ENCODE data around the gene ADAMTS17.

Gene ADAMTS17

DNA sequence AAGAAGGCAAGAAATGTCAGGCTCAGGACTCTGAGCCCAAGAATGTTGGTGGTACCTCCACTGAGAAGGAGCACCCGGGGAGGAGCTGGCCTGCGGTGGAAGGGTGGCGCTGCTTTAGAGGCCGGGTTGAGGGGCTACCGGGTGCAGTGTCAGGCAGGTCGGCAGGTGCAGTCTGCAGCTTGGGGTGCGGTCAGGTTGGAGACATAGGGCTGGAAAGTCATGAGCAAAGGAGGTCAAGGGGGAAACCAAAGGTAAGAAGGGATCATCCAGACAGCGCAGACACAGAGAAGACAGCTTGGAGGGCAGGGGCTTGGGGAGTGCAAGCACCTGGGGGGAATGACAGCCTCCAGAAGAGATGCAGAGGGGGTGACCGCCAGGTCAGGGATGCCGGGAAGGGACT lies 334.2 kb downstream of the ADAMTS17 start:
- Mint-ChIP-seq H3K27ac (no peak overlapping the region), H3K9me3 (no peaks in the 10 kb centered on the region), H3K36me3 (ENCODE audit: low read depth) (no peaks in the 10 kb centered on the region), H3K4me1 (no peaks in the 10 kb centered on the region), H3K27me3 (ENCODE audit: low read depth) (peaks cover 19% of the 10 kb centered on the region), H3K4me3 (no peak overlapping the region)
- TF ChIP-seq, protein P1, sequence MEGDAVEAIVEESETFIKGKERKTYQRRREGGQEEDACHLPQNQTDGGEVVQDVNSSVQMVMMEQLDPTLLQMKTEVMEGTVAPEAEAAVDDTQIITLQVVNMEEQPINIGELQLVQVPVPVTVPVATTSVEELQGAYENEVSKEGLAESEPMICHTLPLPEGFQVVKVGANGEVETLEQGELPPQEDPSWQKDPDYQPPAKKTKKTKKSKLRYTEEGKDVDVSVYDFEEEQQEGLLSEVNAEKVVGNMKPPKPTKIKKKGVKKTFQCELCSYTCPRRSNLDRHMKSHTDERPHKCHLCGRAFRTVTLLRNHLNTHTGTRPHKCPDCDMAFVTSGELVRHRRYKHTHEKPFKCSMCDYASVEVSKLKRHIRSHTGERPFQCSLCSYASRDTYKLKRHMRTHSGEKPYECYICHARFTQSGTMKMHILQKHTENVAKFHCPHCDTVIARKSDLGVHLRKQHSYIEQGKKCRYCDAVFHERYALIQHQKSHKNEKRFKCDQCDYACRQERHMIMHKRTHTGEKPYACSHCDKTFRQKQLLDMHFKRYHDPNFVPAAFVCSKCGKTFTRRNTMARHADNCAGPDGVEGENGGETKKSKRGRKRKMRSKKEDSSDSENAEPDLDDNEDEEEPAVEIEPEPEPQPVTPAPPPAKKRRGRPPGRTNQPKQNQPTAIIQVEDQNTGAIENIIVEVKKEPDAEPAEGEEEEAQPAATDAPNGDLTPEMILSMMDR (IDR thresholded peaks at IDR 0.05; ENCODE audit: unreplicated experiment in 3 of 3) = no peak

DNA sequence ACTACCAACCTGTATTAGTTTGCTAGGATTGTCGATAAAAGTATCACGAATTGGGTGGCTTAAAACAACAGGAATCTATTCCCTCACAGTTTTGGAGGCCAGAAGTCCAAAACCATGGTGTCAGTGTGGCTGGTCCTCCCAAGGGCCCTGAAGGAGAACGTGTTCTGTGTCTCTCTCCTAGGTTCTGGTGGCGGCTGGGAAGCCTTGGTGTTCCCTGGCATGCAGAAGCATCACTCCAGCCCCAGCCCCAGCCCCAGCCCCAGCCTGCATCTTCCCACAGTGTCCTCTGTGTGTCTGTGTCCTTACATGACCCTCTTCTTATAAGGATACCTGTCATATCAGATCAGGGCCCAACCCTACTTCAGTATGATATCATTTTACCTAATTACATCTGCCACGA lies 336.1 kb downstream of the ADAMTS17 start:
- Mint-ChIP-seq H3K4me3 (no peak overlapping the region), H3K36me3 (ENCODE audit: low read depth) (no peaks in the 10 kb centered on the region), H3K27ac (no peak overlapping the region), H3K9me3 (no peaks in the 10 kb centered on the region), H3K27me3 (ENCODE audit: low read depth) (peaks cover 24% of the 10 kb centered on the region), H3K4me1 (no peaks in the 10 kb centered on the region)
- TF ChIP-seq, protein P1 (IDR thresholded peaks at IDR 0.05; ENCODE audit: unreplicated experiment in 3 of 3) = no peak

DNA sequence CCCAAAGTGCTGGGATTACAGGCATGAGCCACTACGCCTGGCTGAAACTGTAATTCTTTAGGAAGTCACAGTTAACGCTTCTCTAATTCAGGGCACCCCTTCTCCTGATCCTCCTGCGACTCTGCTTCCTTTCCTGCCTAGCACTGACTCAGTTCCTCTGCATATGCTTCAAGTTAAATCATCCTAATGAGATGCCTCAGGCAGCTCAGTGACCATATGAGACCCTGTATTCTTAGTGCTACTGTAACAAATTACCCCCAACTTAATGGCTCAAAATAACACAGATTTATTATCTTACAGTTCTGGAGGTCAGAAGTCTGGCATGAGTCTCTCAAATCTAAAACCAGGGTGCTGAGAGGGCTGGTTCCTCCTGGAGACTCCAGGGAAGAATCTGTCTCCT lies 336.8 kb downstream of the ADAMTS17 start:
- no peaks in the 10 kb centered on the region for H3K4me1 Mint-ChIP-seq
- no peaks in the 10 kb centered on the region for H3K9me3 Mint-ChIP-seq
- H3K27ac Mint-ChIP-seq = no peak overlapping the region
- TF ChIP-seq, protein P1 (IDR thresholded peaks at IDR 0.05; ENCODE audit: unreplicated experiment in 3 of 3) = no peak
- no peaks in the 10 kb centered on the region for H3K36me3 Mint-ChIP-seq (ENCODE audit: low read depth)
- H3K27me3 Mint-ChIP-seq (ENCODE audit: low read depth) = peaks cover 24% of the 10 kb centered on the region
- H3K4me3 Mint-ChIP-seq = no peak overlapping the region

DNA sequence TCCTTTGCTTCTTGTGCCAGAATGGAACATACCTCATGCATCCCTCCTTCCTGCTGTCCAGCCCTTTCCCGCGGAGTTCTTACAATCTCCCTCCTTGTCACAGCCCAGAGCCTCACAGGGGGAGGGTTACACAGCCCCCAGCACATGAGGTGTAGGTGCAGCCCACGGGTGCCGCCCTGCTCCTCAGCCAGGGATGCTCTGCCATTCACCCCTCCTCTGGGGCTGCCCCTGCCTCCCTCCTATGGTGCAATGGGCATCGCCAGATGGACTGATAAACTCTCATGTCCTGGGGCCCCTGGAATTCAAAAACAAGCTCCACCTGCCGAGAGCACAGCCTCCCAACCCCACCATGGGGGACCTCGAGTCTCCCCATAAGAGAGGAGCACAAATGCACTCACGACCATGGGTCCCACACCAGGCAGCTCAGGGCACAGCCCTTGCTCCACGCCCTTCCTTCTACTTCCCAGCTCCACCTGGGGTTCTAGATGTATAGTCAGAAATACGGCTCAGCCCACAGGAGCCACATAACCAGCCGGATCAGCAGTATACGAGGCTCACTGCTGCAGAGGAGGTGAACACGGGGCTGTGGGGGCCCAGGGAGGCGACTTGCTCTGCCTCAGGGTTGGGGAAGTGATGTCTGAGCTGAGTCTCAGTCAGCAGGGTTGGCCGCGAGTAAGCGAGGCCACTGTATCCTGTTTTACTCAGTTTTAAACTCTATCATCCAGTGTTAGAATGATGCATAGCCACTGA lies 338.8 kb downstream of the ADAMTS17 start:
- H3K27ac Mint-ChIP-seq = no peak overlapping the region
- H3K4me3 Mint-ChIP-seq = no peak overlapping the region
- H3K36me3 Mint-ChIP-seq (ENCODE audit: low read depth) = no peaks in the 10 kb centered on the region
- H3K27me3 Mint-ChIP-seq (ENCODE audit: low read depth) = peaks cover 26% of the 10 kb centered on the region
- H3K4me1 Mint-ChIP-seq = no peaks in the 10 kb centered on the region
- no peaks in the 10 kb centered on the region for H3K9me3 Mint-ChIP-seq
- TF ChIP-seq, protein P1 (IDR thresholded peaks at IDR 0.05; ENCODE audit: unreplicated experiment in 3 of 3) = no peak

DNA sequence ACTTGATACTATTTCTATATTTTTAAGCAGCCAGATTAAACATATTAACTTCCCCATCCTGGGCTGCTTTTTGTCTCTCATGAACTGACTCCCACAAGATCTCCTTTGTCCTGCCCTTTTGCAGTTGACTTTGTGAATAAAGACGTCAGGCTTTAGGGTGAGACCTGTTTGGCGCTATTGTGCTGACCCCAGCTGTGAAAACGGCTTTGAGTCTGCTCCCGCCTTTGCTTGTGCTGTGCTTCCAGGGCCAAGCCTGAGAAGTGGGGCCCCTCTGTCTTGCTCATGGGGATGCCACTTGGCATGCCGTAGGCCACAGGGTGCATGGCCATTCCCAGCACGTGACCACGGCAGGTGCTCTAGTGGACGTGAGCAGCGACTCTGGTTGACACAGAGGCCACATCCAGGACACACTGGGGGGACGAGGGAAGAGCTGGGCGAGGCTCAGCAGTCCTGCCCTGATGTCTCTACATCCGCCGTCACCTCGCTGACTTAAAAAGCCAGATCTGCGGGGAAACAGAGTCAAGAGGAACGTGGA lies 339.6 kb downstream of the ADAMTS17 start:
- Mint-ChIP-seq H3K27ac (no peak overlapping the region), H3K4me3 (no peak overlapping the region), H3K4me1 (no peaks in the 10 kb centered on the region), H3K36me3 (ENCODE audit: low read depth) (no peaks in the 10 kb centered on the region), H3K9me3 (no peaks in the 10 kb centered on the region), H3K27me3 (ENCODE audit: low read depth) (peaks cover 21% of the 10 kb centered on the region)
- TF ChIP-seq, protein P1 (IDR thresholded peaks at IDR 0.05; ENCODE audit: unreplicated experiment in 3 of 3) = no peak

DNA sequence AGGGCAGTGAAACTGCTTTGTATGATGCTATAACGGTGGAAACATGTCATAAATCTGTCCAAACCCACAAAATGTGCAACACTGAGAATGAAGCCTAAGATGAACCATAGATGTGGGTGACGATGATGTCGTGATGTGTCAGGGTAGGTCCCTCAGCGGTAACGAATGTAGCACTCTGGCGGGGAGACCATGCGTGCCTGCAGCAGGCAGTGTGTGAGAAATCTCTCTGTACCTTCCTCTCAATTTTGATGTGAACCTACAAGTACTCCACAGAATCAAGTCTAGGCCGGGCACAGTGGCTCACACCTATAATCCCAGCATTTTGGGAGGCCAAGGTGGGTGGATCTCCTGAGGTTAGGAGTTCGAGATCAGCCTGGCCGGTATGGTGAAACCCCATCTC lies 340.4 kb downstream of the ADAMTS17 start:
- no peaks in the 10 kb centered on the region for H3K9me3 Mint-ChIP-seq
- H3K4me3 Mint-ChIP-seq = no peak overlapping the region
- no peak overlapping the region for H3K27ac Mint-ChIP-seq
- no peaks in the 10 kb centered on the region for H3K36me3 Mint-ChIP-seq (ENCODE audit: low read depth)
- TF ChIP-seq, protein P1 (IDR thresholded peaks at IDR 0.05; ENCODE audit: unreplicated experiment in 3 of 3) = no peak
- peaks cover 6% of the 10 kb centered on the region for H3K4me1 Mint-ChIP-seq
- peaks cover 21% of the 10 kb centered on the region for H3K27me3 Mint-ChIP-seq (ENCODE audit: low read depth)

All from nephron (organoid).